Activated naive CD8-positive, alpha-beta T cell treated with anti-CD3 and anti-CD28 coated beads for 36 hours (primary cell): ENCODE data around the gene PLCD1. TPM values are rescaled to one million over a fixed set of nuclear protein-coding genes. Genes with fewer than 3 reads are reported as not detected.

ENCODE experiments used
- DNase-seq: peaks from one replicate; pipeline ENCODE4 v3.0.0; 2021
- H3K27ac Mint-ChIP-seq: one replicate; pipeline ENCODE4 v1.8.0; 2022; ENCODE audit warnings: mild to moderate bottlenecking, moderate library complexity, mixed read lengths
- H3K27me3 Mint-ChIP-seq: one replicate; pipeline ENCODE4 v1.8.0; 2022; ENCODE audit warnings: mild to moderate bottlenecking, mixed read lengths
- H3K36me3 Mint-ChIP-seq: one replicate; pipeline ENCODE4 v1.8.0; 2021; ENCODE audit warnings: mild to moderate bottlenecking, mixed read lengths
- H3K4me1 Mint-ChIP-seq: one replicate; pipeline ENCODE4 v1.8.0; 2021; ENCODE audit warnings: mixed read lengths
- H3K4me3 Mint-ChIP-seq: one replicate; pipeline ENCODE4 v1.8.0; 2022; ENCODE audit warnings: mild to moderate bottlenecking, moderate library complexity, mixed read lengths
- H3K9me3 Mint-ChIP-seq: one replicate; pipeline ENCODE4 v1.8.0; 2022; ENCODE audit warnings: mixed read lengths
- total RNA-seq, 2 experiments: library from RNA; stranded (reverse); gene quantifications; one replicate each; pipeline ENCODE4 v1.2.3, GENCODE V29; 2021

The PLCD1 gene
- total RNA-seq, 2 experiments from 2014 or later = 5.7 to 9.1 TPM

DNA sequence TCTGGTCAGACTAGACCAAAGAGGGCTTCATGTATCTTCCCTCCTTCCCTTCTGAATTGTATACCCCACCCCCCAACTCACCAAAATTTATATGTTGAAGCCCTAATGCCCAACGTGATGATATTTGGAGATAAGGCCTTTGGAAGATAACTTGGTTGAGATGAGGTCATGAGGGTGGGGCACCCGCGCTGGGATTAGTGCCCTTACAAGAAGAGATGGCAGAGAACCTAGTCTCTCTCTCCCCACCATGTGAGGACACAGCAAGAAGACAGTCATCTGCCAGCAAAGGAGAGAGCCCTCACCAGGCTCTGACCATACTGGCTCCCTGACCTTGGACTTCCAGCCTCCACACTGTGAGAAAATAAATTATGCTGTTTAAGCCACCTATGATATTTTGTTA, 13.5 kb downstream of the PLCD1 start:
- H3K27me3 Mint-ChIP-seq = no peaks in the 10 kb centered on the region

DNA sequence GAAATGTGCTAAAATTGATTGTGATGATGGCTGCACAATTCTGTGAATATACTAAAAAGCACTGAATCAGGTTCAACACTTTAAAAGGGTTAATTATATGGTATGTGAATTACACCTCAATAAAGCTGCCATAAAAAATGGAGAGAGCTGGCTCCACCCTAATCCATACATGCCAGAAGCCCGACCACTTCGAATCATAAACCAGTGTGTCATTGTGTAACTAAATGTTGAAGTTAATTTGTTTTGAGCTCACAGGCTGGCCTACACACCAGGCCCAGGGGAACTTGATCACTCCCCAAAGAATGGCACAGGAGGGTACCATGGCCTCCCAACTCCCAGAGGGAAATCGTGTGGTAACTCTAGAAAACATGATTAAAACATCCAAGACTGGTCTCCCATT, 14.0 kb downstream of the PLCD1 start:
- Mint-ChIP-seq H3K27ac (no peak overlapping the region), H3K4me3 (no peak overlapping the region), H3K36me3 (peaks cover 19% of the 10 kb centered on the region), H3K4me1 (no peaks in the 10 kb centered on the region), H3K9me3 (peaks cover 7% of the 10 kb centered on the region), H3K27me3 (no peaks in the 10 kb centered on the region)
- DNase-seq = no peak

More for the DNA sequence above, 13.5 kb downstream of the PLCD1 start:
- peaks cover 7% of the 10 kb centered on the region for H3K9me3 Mint-ChIP-seq
- no peaks in the 10 kb centered on the region for H3K4me1 Mint-ChIP-seq
- DNase-seq = no peak
- H3K36me3 Mint-ChIP-seq = peaks cover 19% of the 10 kb centered on the region
- H3K4me3 Mint-ChIP-seq = no peak overlapping the region
- no peak overlapping the region for H3K27ac Mint-ChIP-seq

DNA sequence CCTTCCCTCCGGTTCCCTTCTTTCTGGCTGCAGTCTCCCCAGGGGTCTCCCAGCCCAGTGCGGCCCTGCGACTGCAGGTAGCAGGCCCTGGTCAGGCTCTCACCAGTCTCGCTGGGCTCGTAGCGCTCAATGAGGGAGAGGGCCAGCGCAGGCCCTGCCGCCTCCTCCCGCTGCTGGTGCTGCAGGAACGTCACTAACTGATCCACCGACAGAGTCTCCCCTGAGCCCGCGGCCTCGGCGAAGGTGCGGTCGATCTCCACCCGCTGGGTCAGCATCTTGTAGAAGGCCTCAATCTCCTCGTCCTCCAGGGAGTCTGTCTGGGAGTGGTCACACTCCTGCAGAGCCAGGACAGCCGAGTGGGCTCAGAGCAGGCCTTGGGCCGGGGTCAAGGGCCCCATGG, 18.3 kb downstream of the PLCD1 start:
- H3K36me3 Mint-ChIP-seq = peaks cover 6% of the 10 kb centered on the region
- no peak overlapping the region for H3K4me3 Mint-ChIP-seq
- H3K9me3 Mint-ChIP-seq = peaks cover 2% of the 10 kb centered on the region
- H3K27ac Mint-ChIP-seq = no peak overlapping the region
- H3K27me3 Mint-ChIP-seq = no peaks in the 10 kb centered on the region
- no peak for DNase-seq
- H3K4me1 Mint-ChIP-seq = no peaks in the 10 kb centered on the region

DNA sequence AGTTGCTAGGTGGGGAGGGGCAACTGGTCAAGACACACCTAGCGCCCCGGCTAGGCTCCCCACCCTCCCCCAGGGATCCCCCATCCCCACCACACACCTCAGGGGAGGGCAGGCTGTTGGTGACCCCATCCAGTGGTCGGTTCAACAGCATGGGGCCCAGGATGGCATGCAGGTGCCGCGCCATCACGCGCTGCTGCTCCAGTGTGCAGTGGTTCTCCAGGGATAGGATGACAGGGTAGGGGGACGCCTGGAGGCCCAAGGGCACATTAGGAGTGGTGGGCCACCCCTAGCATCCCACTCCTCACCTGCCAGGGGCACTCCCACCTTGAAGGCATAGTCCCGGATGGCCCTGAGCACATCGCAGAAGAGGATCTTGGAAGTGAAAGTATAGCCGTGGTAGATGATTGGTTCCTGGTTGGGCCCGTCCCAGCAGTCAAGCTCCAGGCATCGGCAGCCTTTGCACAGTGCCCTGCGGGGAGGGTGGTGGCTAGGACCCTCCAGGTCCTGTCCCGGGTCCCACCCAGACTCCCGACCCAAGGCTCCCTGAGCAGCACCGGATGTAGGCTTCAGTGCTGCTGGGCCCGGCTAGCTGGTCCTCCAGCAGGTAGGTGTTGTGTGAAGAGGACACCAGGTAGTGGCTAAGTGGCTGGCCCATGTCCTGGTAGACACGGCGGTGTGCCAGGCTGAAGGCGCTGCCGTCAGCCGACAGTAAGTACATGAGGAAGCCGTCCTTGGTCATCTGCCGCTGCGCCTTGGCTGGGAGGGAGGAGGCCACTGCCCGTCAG, 19.4 kb downstream of the PLCD1 start:
- Mint-ChIP-seq H3K4me3 (no peak overlapping the region), H3K36me3 (no peaks in the 10 kb centered on the region), H3K27ac (no peak overlapping the region), H3K9me3 (no peaks in the 10 kb centered on the region), H3K4me1 (no peaks in the 10 kb centered on the region), H3K27me3 (no peaks in the 10 kb centered on the region)
- DNase-seq = no peak

DNA sequence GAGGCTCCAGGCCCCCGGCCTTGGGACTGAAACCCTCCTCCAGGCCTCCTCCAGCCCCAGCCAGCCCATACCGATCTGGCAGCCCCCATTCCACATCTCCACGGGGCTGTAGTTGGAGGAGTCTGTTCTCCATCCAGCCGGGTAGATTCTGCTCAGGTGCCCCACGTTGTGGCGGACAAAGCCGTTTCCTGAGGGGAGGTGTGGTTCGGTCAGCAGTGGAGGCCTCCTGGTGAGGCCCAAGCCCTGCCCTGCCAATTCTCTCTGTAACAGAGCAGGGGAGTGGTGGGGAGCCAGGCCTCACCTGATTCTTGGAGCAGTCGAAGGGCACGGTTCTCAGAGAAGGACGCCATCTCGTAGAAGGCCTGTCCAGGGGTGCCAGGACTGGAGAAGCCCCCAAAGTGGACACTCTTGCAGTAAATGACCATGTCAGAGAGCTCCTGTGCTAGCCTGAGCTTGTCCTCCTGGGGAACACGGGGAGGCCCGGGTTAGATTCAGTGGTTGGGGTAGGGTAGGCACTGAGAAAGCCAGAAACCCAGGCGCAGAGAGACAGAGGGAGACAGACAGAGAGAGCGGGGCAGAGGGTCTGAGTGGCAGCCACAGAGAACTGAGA, 20.4 kb downstream of the PLCD1 start:
- H3K27me3 Mint-ChIP-seq = no peaks in the 10 kb centered on the region
- H3K9me3 Mint-ChIP-seq = no peaks in the 10 kb centered on the region
- peaks cover 5% of the 10 kb centered on the region for H3K4me1 Mint-ChIP-seq
- DNase-seq = no peak
- peak overlapping the region; percentile 42 for H3K27ac Mint-ChIP-seq
- no peak overlapping the region for H3K4me3 Mint-ChIP-seq
- H3K36me3 Mint-ChIP-seq = no peaks in the 10 kb centered on the region

DNA sequence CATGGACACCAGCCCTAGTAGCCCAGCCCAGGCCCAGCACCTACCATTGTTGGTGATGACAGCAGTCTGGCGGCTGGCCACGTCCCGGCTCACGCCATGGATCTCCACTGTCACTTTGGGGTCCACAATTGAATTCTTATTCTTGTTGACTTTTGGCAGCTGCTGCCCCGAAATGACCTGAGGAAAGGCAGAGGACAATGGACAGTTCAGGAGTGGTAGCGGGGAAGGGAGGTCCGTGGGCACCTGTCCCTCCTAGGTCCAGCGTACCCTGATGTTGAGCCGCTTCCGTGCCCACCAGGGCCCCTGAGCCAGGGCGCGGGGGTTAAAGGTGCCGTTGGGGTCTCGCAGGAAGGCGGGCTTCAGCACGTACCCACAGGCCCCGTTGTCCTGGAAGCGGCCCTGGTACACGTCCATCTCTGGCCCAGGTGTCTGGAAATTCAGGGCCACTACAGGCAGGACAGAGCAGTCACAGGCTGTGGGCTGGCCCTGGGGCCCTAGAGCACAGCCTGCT, 21.2 kb downstream of the PLCD1 start:
- Mint-ChIP-seq H3K4me3 (no peak overlapping the region), H3K36me3 (no peaks in the 10 kb centered on the region), H3K27ac (no peak overlapping the region), H3K4me1 (peaks cover 8% of the 10 kb centered on the region), H3K27me3 (no peaks in the 10 kb centered on the region), H3K9me3 (no peaks in the 10 kb centered on the region)
- no peak for DNase-seq

DNA sequence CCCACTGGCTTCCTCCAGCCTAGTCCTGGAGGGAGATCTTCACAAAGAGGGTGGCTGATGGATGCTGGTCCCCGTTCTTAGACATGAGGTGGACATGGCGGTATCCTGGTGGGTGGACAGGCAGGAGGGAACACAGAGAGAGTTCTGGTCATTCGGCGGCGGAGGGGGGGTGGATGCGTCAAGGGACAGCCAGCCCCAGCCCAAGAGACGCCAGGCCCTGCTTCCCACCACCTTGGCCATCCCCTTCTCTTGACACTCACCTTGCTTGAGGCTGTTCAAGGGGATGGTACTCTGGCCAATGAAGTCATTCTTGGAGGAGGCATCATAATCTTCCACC, 21.7 kb downstream of the PLCD1 start:
- DNase-seq = no peak
- no peak overlapping the region for H3K27ac Mint-ChIP-seq
- H3K9me3 Mint-ChIP-seq = no peaks in the 10 kb centered on the region
- H3K36me3 Mint-ChIP-seq = peaks cover 4% of the 10 kb centered on the region
- no peak overlapping the region for H3K4me3 Mint-ChIP-seq
- H3K27me3 Mint-ChIP-seq = no peaks in the 10 kb centered on the region
- H3K4me1 Mint-ChIP-seq = peaks cover 12% of the 10 kb centered on the region

DNA sequence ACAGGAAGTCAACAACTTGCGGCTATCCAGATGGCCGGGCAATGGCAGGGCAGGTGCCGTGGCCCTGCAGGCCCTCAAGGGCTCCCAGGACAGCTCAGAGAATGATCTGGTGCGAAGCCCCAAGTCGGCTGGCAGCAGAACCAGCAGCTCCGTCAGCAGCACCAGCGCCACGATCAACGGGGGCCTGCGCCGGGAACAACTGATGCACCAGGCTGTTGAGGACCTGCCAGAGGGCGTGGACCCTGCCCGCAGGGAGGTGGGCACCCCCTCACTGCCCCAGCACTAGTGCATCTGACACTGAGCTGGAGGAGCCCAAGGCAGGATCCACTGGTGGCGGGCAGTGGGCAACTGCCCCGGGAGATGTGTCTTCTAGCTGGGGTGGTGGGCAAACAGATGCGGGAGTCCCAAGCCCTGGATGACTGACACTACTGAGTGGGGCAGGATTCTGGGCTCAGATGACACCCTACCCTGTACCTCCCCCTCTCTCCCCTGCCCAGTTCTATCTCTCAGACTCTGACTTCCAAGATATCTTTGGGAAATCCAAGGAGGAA, 22.9 kb downstream of the PLCD1 start:
- peaks cover 12% of the 10 kb centered on the region for H3K4me1 Mint-ChIP-seq
- H3K36me3 Mint-ChIP-seq = peaks cover 4% of the 10 kb centered on the region
- no peak overlapping the region for H3K27ac Mint-ChIP-seq
- no peak overlapping the region for H3K4me3 Mint-ChIP-seq
- no peaks in the 10 kb centered on the region for H3K27me3 Mint-ChIP-seq
- DNase-seq = no peak
- no peaks in the 10 kb centered on the region for H3K9me3 Mint-ChIP-seq

DNA sequence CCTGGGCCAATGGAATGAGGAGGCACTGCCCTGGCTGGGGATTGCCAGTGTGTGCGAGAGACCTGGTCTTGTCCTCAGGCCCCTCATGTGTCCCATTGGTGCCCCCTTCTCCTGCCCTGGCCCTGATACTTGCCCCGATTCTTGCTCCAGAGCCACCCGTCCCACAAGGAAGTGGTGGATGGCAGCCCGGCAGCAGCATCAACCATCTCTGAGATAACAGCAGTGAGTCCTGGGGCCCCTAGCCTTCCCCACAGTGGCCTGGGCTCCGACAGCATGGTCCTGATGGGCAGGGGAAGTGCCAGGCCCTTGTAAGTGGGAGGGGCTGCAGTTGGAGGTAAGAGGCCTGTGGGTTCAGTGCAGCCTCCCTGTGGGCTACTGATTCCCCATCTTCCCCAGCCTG, 23.4 kb downstream of the PLCD1 start:
- Mint-ChIP-seq H3K4me1 (peaks cover 12% of the 10 kb centered on the region), H3K4me3 (no peak overlapping the region), H3K36me3 (peaks cover 4% of the 10 kb centered on the region), H3K9me3 (no peaks in the 10 kb centered on the region), H3K27ac (no peak overlapping the region), H3K27me3 (no peaks in the 10 kb centered on the region)
- DNase-seq = no peak

DNA sequence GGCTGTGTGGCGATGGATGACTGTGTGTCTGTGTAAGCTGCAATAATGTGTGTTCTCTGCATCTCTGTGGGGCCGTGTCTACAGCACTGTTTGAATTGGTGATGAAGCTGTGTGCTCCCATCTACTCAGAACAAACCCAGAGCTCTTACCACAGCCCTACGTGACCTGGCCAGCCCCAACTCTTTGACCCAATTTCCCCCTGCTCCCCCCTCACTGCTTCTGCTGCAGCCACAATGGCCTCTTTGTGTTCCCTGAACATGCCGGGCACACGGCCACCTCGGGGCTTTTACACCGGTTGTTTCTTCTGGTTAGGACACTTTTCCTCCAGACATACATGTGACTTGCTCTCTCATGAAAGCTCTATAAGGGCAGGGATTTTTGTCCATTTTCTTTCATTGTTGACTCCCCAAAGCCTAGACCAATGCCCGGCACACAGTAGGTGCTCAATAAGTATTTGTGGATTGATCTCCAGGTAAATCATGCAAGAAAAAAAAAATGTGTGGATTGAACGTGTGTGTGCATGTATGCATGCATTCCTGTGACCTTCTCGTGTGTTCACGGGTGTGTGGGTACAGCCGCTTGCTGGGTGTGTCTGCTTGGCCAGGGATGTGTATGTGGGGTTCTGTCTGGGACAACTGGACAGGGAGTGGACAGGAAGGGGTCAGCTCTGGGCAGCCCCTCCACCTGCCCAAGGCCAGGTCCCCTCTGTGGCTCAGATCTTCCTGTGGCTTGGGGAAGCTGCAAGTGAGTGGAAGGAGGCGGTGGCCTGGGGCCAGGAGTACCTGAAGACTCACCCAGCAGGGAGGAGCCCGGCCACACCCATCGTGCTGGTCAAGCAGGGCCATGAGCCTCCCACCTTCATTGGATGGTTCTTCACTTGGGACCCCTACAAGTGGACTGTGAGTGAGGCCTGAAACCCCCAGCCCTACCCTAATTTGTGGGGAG, 24.1 kb downstream of the PLCD1 start:
- no peaks in the 10 kb centered on the region for H3K27me3 Mint-ChIP-seq
- peaks cover 4% of the 10 kb centered on the region for H3K36me3 Mint-ChIP-seq
- H3K4me3 Mint-ChIP-seq = no peak overlapping the region
- no peaks in the 10 kb centered on the region for H3K9me3 Mint-ChIP-seq
- H3K27ac Mint-ChIP-seq = no peak overlapping the region
- DNase-seq = no peak
- H3K4me1 Mint-ChIP-seq = peaks cover 12% of the 10 kb centered on the region

DNA sequence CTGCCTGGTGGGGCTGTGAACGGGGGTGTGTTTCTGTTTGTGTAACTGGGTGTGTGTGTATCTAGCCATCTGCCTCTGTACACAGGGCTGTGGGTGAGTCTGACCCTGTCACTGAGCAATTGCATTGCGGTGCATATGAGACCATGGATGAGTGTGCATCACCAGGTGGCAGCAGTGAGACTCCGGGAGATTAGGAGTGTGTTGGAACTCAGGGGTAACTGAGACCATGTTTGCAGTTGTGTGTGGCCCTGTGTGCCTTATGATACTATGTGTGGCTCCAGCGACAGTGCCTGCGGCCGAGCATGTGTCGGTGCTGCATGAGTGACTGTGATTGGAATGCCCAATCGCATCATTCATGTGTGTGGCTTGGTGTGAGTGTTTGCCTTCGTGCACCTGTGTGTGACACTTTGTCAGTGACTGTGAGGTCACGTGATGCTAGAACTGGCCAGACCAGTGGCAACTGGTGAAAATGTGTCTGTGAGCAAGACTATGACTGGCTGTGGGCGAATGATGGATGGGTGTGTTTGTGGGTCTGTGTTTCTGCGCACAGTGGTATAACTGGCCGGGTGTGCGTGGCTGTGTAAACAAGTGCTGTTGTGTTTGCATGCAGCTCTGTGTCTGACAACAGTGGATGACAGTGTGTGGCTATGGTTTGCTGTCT, 24.9 kb downstream of the PLCD1 start:
- Mint-ChIP-seq H3K27ac (no peak overlapping the region), H3K4me3 (no peak overlapping the region), H3K36me3 (peaks cover 10% of the 10 kb centered on the region), H3K9me3 (no peaks in the 10 kb centered on the region), H3K4me1 (peaks cover 13% of the 10 kb centered on the region), H3K27me3 (no peaks in the 10 kb centered on the region)
- DNase-seq = no peak

DNA sequence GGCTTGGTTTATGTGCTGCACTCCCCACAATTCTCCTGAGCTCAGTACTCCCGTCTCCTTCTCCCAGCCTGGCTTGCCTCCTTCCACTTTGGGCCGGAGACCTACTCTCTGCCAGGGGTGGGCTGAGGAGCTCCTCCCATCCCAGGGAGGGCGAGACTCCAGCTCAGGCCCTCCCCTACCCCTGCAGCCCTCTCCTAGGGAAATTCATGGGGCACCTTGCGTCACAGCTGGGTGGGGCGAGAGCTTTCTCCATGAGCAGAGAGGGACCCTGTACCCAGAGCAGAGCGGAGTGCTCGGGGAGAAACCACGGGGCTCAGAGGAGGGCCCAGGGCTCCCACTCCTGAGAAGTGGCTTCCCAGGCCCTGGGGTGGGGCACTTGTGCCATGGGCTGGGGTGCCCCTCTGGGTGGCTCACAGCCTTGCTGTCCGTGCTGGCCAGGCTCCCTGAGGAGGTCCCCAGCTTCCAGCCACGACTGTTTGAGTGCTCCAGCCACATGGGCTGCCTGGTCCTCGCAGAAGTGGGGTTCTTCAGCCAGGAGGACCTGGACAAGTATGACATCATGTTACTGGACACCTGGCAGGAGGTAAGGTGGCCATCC, 25.5 kb downstream of the PLCD1 start:
- Mint-ChIP-seq H3K4me1 (peaks cover 18% of the 10 kb centered on the region), H3K27me3 (no peaks in the 10 kb centered on the region), H3K27ac (no peak overlapping the region), H3K9me3 (no peaks in the 10 kb centered on the region), H3K4me3 (no peak overlapping the region), H3K36me3 (peaks cover 14% of the 10 kb centered on the region)
- DNase-seq = no peak

DNA sequence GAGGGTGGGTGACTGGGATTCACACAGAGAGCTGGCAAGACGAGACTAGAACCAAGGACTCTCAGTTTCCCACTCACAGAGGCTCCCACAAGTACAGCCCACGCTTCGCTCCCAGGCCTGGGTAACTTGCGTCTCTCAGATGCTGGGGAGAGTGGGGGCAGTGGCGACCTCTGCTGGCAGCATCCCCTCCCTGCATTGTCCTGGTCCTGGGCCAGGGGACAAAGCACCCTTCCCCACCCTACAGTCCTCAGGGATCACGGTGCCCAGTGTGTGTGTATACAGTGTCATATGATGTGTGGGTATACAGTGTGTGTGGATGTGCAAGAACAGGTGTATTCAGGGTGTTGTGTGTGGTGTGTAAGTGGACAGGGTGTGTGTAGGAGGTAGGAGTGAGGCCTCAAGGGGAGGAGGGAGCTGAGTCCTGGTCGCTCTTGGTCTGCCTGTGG, 26.0 kb downstream of the PLCD1 start:
- peak overlapping the region; percentile 29 for H3K27ac Mint-ChIP-seq

DNA sequence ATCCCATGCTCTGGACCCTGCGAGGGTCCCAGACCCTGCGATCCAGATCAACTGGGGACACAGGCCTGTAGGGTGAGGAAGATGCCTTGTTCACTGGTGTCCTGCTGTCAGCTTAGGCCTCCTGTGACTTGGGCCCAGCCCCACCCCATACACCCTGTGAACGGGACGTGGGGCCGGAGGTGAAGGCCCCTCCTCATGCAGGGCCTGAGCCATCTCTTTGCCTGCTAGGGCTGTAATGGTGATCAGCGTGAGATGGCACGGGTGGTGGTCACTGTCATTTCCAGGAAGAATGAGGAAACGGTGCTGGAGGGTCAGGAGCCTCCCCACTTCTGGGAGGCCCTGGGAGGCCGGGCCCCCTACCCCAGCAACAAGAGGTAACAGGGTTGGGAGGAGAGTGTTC, 26.5 kb downstream of the PLCD1 start:
- no peak for DNase-seq
- Mint-ChIP-seq H3K27ac (peak overlapping the region; percentile 29), H3K27me3 (no peaks in the 10 kb centered on the region), H3K4me3 (peak overlapping the region; percentile 24), H3K9me3 (no peaks in the 10 kb centered on the region), H3K4me1 (peaks cover 27% of the 10 kb centered on the region), H3K36me3 (peaks cover 14% of the 10 kb centered on the region)

More for the DNA sequence above, 26.0 kb downstream of the PLCD1 start:
- peak; percentile 64 for DNase-seq
- Mint-ChIP-seq H3K36me3 (peaks cover 14% of the 10 kb centered on the region), H3K4me3 (no peak overlapping the region), H3K27me3 (no peaks in the 10 kb centered on the region), H3K9me3 (no peaks in the 10 kb centered on the region), H3K4me1 (peaks cover 23% of the 10 kb centered on the region)
